ENCODE measurements around the gene CXCL9. TPM values are rescaled to one million over a fixed set of nuclear protein-coding genes. Genes with fewer than 3 reads are reported as not detected.

Gene CXCL9
- total and polyA plus RNA-seq, 3 experiments from 2014 or later, result 1.5 to 1.8 TPM; not detected in 1

- Histone ChIP-seq H3K4me1 (ENCODE audit: insufficient read depth, low read length) (no peaks in the 10 kb centered on the region), H3K4me3 (ENCODE audit: low read length) (no peak overlapping the region), H3K27me3 (ENCODE audit: insufficient read depth, low read length, poor library complexity, severe bottlenecking) (no peaks in the 10 kb centered on the region), H3K27ac (ENCODE audit: low read depth, low read length) (no peak overlapping the region), H3K36me3 (ENCODE audit: insufficient read depth, low read length) (no peaks in the 10 kb centered on the region), H3K9me3 (ENCODE audit: low read length) (no peaks in the 10 kb centered on the region)
- H3K4me1 Mint-ChIP-seq, result no peaks in the 10 kb centered on the region
- ChIA-PET POLR2A (no interaction called here), CTCF (interaction anchor here (0.9 to 1.7 kb wide), 6 partner anchors 66 to 151 kb away, joined by 3 to 6 read pairs (median 4); partner anchors contain the start of gene NUP54)
- H3K9me3 Mint-ChIP-seq, result no peaks in the 10 kb centered on the region
- H3K4me3 Mint-ChIP-seq, result no peak overlapping the region
- peaks cover 1 to 8% of the 10 kb centered on the region in 2 donors for H3K27me3 Mint-ChIP-seq
- no peak overlapping the region for H3K27ac Mint-ChIP-seq
- H3K36me3 Mint-ChIP-seq, result no peaks in the 10 kb centered on the region
- no peak for DNase-seq
Measured at GRCh38 chr4:75997081-75997480, 10.2 kb downstream of the CXCL9 start.

GRCh38 chr4:75995727-75996126 lies 11.6 kb downstream of the CXCL9 start:
- CTCF ChIA-PET, result interaction anchor here (0.7 to 1.7 kb wide), 15 partner anchors 10 to 482 kb away, joined by 3 to 6 read pairs (median 4); partner anchors contain the start of genes NUP54, RCHY1 and THAP6
- Histone ChIP-seq H3K4me1 (ENCODE audit: insufficient read depth, low read length) (peaks cover 5% of the 10 kb centered on the region), H3K27me3 (ENCODE audit: insufficient read depth, low read length, poor library complexity, severe bottlenecking) (no peaks in the 10 kb centered on the region), H3K4me3 (ENCODE audit: low read length) (no peak overlapping the region), H3K27ac (ENCODE audit: low read depth, low read length) (no peak overlapping the region), H3K9me3 (ENCODE audit: low read length) (no peaks in the 10 kb centered on the region), H3K36me3 (ENCODE audit: insufficient read depth, low read length) (no peaks in the 10 kb centered on the region)
- Mint-ChIP-seq H3K36me3 (peaks cover 0 to 3% (median 0%) of the 10 kb centered on the region in 3 donors), H3K4me1 (peaks cover 2 to 8% (median 7%) of the 10 kb centered on the region in 3 donors), H3K27me3 (peaks cover 1 to 8% of the 10 kb centered on the region in 2 donors), H3K9me3 (no peaks in the 10 kb centered on the region), H3K27ac (no peak overlapping the region), H3K4me3 (peak overlapping the region in 1 of 7 donors; percentile 63)
- POLR2A ChIA-PET, result no interaction called here
- peak in 2 of 5 donors; percentile 26 to 47 for DNase-seq

- Mint-ChIP-seq H3K27ac (no peak overlapping the region), H3K9me3 (no peaks in the 10 kb centered on the region), H3K4me1 (peaks cover 25 to 37% (median 34%) of the 10 kb centered on the region in 3 donors), H3K4me3 (peak overlapping the region in 3 of 7 donors; percentile 10 to 50 (median 23)), H3K27me3 (peaks cover 1 to 8% of the 10 kb centered on the region in 2 donors), H3K36me3 (peaks cover 0 to 11% (median 0%) of the 10 kb centered on the region in 3 donors)
- Histone ChIP-seq H3K27ac (ENCODE audit: low read depth, low read length) (no peak overlapping the region), H3K4me3 (ENCODE audit: low read length) (no peak overlapping the region), H3K27me3 (ENCODE audit: insufficient read depth, low read length, poor library complexity, severe bottlenecking) (no peaks in the 10 kb centered on the region), H3K36me3 (ENCODE audit: insufficient read depth, low read length) (no peaks in the 10 kb centered on the region), H3K9me3 (ENCODE audit: low read length) (no peaks in the 10 kb centered on the region), H3K4me1 (ENCODE audit: insufficient read depth, low read length) (peaks cover 29% of the 10 kb centered on the region)
- DNase-seq, result no peak
- ChIA-PET POLR2A (interaction anchor here (0.9 kb wide), 1 partner anchor 51 kb away, joined by 3 read pairs; the partner anchor contains the start of gene NAAA), CTCF (interaction anchor here (1.3 to 1.5 kb wide), 2 partner anchors 52 to 75 kb away, joined by 4 to 5 read pairs; partner anchors contain the start of gene NAAA)
Measured at GRCh38 chr4:75992462-75992861, 14.8 kb downstream of the CXCL9 start.

GRCh38 chr4:75989846-75990528 lies 17.3 kb downstream of the CXCL9 start:
- peaks cover 46% of the 10 kb centered on the region for H3K4me1 ChIP-seq (ENCODE audit: insufficient read depth, low read length)
- CTCF ChIA-PET, result interaction anchor here (0.6 to 2.2 kb wide), 4 partner anchors 50 to 475 kb away, joined by 3 to 8 read pairs (median 4); partner anchors contain the start of genes NAAA, RCHY1 and THAP6

GRCh38 chr4:75985116-75985515 lies 22.2 kb downstream of the CXCL9 start:
- peaks cover 25 to 29% (median 29%) of the 10 kb centered on the region in 3 donors for H3K4me1 Mint-ChIP-seq
- peaks cover 8 to 38% (median 15%) of the 10 kb centered on the region in 3 donors for H3K36me3 Mint-ChIP-seq
- no peak for DNase-seq
- Histone ChIP-seq H3K27me3 (ENCODE audit: insufficient read depth, low read length, poor library complexity, severe bottlenecking) (no peaks in the 10 kb centered on the region), H3K36me3 (ENCODE audit: insufficient read depth, low read length) (peaks cover 14% of the 10 kb centered on the region), H3K4me3 (ENCODE audit: low read length) (no peak overlapping the region), H3K9me3 (ENCODE audit: low read length) (no peaks in the 10 kb centered on the region), H3K27ac (ENCODE audit: low read depth, low read length) (no peak overlapping the region), H3K4me1 (ENCODE audit: insufficient read depth, low read length) (peaks cover 41% of the 10 kb centered on the region)
- no peaks in the 10 kb centered on the region for H3K27me3 Mint-ChIP-seq
- no peak overlapping the region for H3K4me3 Mint-ChIP-seq
- CTCF ChIA-PET, result interaction anchor here (1.8 kb wide), 1 partner anchor 10 kb away, joined by 5 read pairs; no protein-coding TSS in a partner anchor
- POLR2A ChIA-PET, result no interaction called here
- no peak overlapping the region for H3K27ac Mint-ChIP-seq
- peaks cover 0 to 4% (median 0%) of the 10 kb centered on the region in 5 donors for H3K9me3 Mint-ChIP-seq

More at GRCh38 chr4:75989846-75990528, 17.3 kb downstream of the CXCL9 start:
- Mint-ChIP-seq H3K4me3 (peak overlapping the region; percentile 94 to 99 (median 97)), H3K4me1 (peaks cover 30 to 37% (median 34%) of the 10 kb centered on the region in 3 donors), H3K27ac (peak overlapping the region; percentile 78 to 100 (median 93)), H3K36me3 (peaks cover 0 to 13% (median 0%) of the 10 kb centered on the region in 3 donors), H3K27me3 (peaks cover 1 to 6% of the 10 kb centered on the region in 2 donors), H3K9me3 (no peaks in the 10 kb centered on the region)
- Histone ChIP-seq H3K4me3 (ENCODE audit: low read length) (peak overlapping the region; percentile 77), H3K27ac (ENCODE audit: low read depth, low read length) (peak overlapping the region; percentile 55), H3K36me3 (ENCODE audit: insufficient read depth, low read length) (no peaks in the 10 kb centered on the region), H3K27me3 (ENCODE audit: insufficient read depth, low read length, poor library complexity, severe bottlenecking) (no peaks in the 10 kb centered on the region), H3K9me3 (ENCODE audit: low read length) (no peaks in the 10 kb centered on the region)
- POLR2A ChIA-PET, result interaction anchor here (0.6 to 2.2 kb wide), 7 partner anchors 49 to 1970 kb away, joined by 3 to 14 read pairs (median 3); partner anchors contain the start of genes NAAA and NUP54
- DNase-seq, result peak in 1 of 5 donors; percentile 10

DNA sequence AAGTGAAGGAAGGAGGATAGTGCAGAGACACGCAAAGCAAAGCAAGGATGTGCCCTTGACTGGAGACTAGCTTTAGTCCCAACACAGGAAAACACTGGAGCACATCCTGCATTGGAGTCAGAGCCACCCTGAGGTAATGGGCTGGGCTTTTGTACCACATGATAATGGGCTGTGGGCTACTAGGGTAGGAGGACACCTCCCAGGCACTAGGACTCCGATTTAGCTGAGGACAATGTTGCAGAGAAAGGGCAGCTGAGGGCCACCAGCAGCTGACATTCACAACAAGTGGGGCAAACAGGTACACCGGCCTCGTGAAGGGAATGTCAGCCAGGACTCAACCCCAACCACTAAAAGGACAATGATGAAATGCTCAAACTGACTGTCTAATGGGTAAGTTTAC lies 26.7 kb downstream of the CXCL9 start:
- H3K27me3 ChIP-seq (ENCODE audit: insufficient read depth, low read length, poor library complexity, severe bottlenecking), result no peaks in the 10 kb centered on the region
- H3K27me3 Mint-ChIP-seq, result no peaks in the 10 kb centered on the region
- peaks cover 41% of the 10 kb centered on the region for H3K36me3 ChIP-seq (ENCODE audit: insufficient read depth, low read length)
- ChIA-PET POLR2A (no interaction called here), CTCF (no interaction called here)
- H3K4me3 ChIP-seq (ENCODE audit: low read length), result no peak overlapping the region
- DNase-seq, result no peak
- peaks cover 22 to 67% (median 38%) of the 10 kb centered on the region in 3 donors for H3K36me3 Mint-ChIP-seq
- peaks cover 0 to 4% (median 0%) of the 10 kb centered on the region in 5 donors for H3K9me3 Mint-ChIP-seq
- H3K27ac Mint-ChIP-seq, result peak overlapping the region in 1 of 8 donors; percentile 4
- H3K27ac ChIP-seq (ENCODE audit: low read depth, low read length), result no peak overlapping the region
- H3K9me3 ChIP-seq (ENCODE audit: low read length), result no peaks in the 10 kb centered on the region
- peaks cover 0 to 3% (median 2%) of the 10 kb centered on the region in 3 donors for H3K4me1 Mint-ChIP-seq
- peaks cover under 1% of the 10 kb centered on the region for H3K4me1 ChIP-seq (ENCODE audit: insufficient read depth, low read length)
- no peak overlapping the region for H3K4me3 Mint-ChIP-seq

GRCh38 chr4:75976177-75976576 lies 31.1 kb downstream of the CXCL9 start:
- no peak overlapping the region for H3K4me3 Mint-ChIP-seq
- peaks cover 19 to 81% (median 38%) of the 10 kb centered on the region in 3 donors for H3K36me3 Mint-ChIP-seq
- H3K9me3 ChIP-seq (ENCODE audit: low read length), result no peaks in the 10 kb centered on the region
- H3K27ac Mint-ChIP-seq, result no peak overlapping the region
- H3K27me3 Mint-ChIP-seq, result no peaks in the 10 kb centered on the region
- H3K4me3 ChIP-seq (ENCODE audit: low read length), result no peak overlapping the region
- no peak for DNase-seq
- CTCF ChIA-PET, result no interaction called here
- H3K36me3 ChIP-seq (ENCODE audit: insufficient read depth, low read length), result peaks cover 47% of the 10 kb centered on the region
- peaks cover 0 to 2% (median 0%) of the 10 kb centered on the region in 3 donors for H3K4me1 Mint-ChIP-seq
- POLR2A ChIA-PET, result no interaction called here
- H3K4me1 ChIP-seq (ENCODE audit: insufficient read depth, low read length), result no peaks in the 10 kb centered on the region
- H3K9me3 Mint-ChIP-seq, result no peaks in the 10 kb centered on the region
- no peaks in the 10 kb centered on the region for H3K27me3 ChIP-seq (ENCODE audit: insufficient read depth, low read length, poor library complexity, severe bottlenecking)
- no peak overlapping the region for H3K27ac ChIP-seq (ENCODE audit: low read depth, low read length)

DNA sequence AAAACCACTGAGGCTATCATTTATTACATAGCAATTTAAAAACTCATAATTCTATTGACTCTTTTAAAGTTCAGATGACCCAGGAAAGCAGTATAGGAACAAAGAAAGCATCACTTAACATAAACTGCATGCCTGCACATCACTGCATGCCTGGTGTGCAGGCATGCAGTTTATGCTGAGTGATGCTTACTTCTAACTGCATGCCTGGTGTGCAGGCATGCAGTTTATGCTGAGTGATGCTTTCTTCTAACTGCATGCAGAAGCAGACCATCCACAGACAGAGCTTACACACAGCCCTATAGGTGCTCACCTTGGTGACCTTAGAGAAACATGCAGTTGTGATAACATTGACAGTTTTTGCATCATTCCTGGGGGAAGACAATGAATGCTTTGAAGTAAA lies 33.5 kb downstream of the CXCL9 start:
- CTCF ChIA-PET, result no interaction called here
- H3K36me3 Mint-ChIP-seq, result peaks cover 25 to 89% (median 40%) of the 10 kb centered on the region in 3 donors

More for the DNA sequence above, 33.5 kb downstream of the CXCL9 start:
- H3K4me1 Mint-ChIP-seq, result no peaks in the 10 kb centered on the region
- no peak for DNase-seq
- H3K4me3 Mint-ChIP-seq, result no peak overlapping the region
- H3K27ac ChIP-seq (ENCODE audit: low read depth, low read length), result no peak overlapping the region
- no peak overlapping the region for H3K27ac Mint-ChIP-seq
- H3K27me3 ChIP-seq (ENCODE audit: insufficient read depth, low read length, poor library complexity, severe bottlenecking), result no peaks in the 10 kb centered on the region
- no peaks in the 10 kb centered on the region for H3K9me3 ChIP-seq (ENCODE audit: low read length)
- peaks cover 42% of the 10 kb centered on the region for H3K36me3 ChIP-seq (ENCODE audit: insufficient read depth, low read length)
- no peaks in the 10 kb centered on the region for H3K4me1 ChIP-seq (ENCODE audit: insufficient read depth, low read length)
- no peaks in the 10 kb centered on the region for H3K27me3 Mint-ChIP-seq
- POLR2A ChIA-PET, result interaction anchor here (0.6 kb wide), 1 partner anchor 153 kb away, joined by 6 read pairs; no protein-coding TSS in a partner anchor
- H3K4me3 ChIP-seq (ENCODE audit: low read length), result no peak overlapping the region
- H3K9me3 Mint-ChIP-seq, result no peaks in the 10 kb centered on the region
